SK-N-SH (cell line): ENCODE measurements around the gene ZNF25. TPM values are rescaled to one million over a fixed set of nuclear protein-coding genes. Genes with fewer than 3 reads are reported as not detected.

ENCODE experiments used
- CTCF ChIA-PET: fragments of 300-600, 350-600 bp; formaldehyde crosslinking; extraction: SDS; loops from one replicate; lab custom pipeline; 2021; lab: Yijun Ruan, JAX
- POLR2A ChIA-PET: fragments of 350-600 bp; sonication (Branson Sonifier 250); formaldehyde crosslinking; extraction: SDS; loops from one replicate; lab custom pipeline; 2020; ENCODE audit warnings: antibody characterized with exemption, inconsistent platforms; lab: Yijun Ruan, JAX
- DNase-seq: peaks from one replicate; pipeline ENCODE4 v3.0.0; 2012
- H2AFZ ChIP-seq: fragments of 200-600 bp; sonication (generic); 2 replicates; pipeline ENCODE4 v1.8.1; 2016; ENCODE audit warnings: antibody characterized with exemption, mild to moderate bottlenecking, low read depth
- H3F3A ChIP-seq: fragments of 200-600 bp; sonication (generic); replicated peaks from 2 replicates; pipeline ENCODE3; 2016; ENCODE audit warnings: antibody characterized with exemption, mild to moderate bottlenecking; ENCODE audit not compliant: insufficient read depth
- H3K27ac ChIP-seq, 2 experiments: fragments of 200-500 bp in 1 of 2; fragments of 200-600 bp in 1 of 2; sonication (Bioruptor generic) in 1 of 2; sonication (generic), shearing (Covaris generic) in 1 of 2; 2 replicates each; pipeline versions ENCODE4 v1.5.1 to v1.6.1; 2014 to 2016; ENCODE audit warnings: low read depth in 2 of 2, inconsistent platforms in 1 of 2, low read length in 1 of 2, mild to moderate bottlenecking in 1 of 2, mixed read lengths in 1 of 2
- H3K27me3 ChIP-seq: fragments of 200-600 bp; sonication (generic), shearing (Covaris generic); 2 replicates; pipeline ENCODE4 v1.6.1; 2016; ENCODE audit warnings: mixed run types; ENCODE audit not compliant: insufficient read depth
- H3K36me3 ChIP-seq, 2 experiments: fragments of 200-500 bp in 1 of 2; fragments of 200-600 bp in 1 of 2; sonication (Bioruptor generic) in 1 of 2; sonication (generic) in 1 of 2; replicated peaks in 1 of 2; 2 replicates each; pipeline versions ENCODE3 to v1.5.1; 2014 to 2016; ENCODE audit warnings: low read length in 1 of 2, mild to moderate bottlenecking in 1 of 2; ENCODE audit not compliant: insufficient read depth in 2 of 2, control insufficient read depth in 1 of 2
- H3K4me1 ChIP-seq, 2 experiments: fragments of 200-500 bp in 1 of 2; fragments of 200-600 bp in 1 of 2; sonication (Bioruptor generic) in 1 of 2; sonication (generic), shearing (Covaris generic) in 1 of 2; 2 replicates each; pipeline versions ENCODE4 v1.5.1 to v1.6.1; 2014 to 2016; ENCODE audit warnings: low read depth in 1 of 2, low read length in 1 of 2, mixed run types in 1 of 2; ENCODE audit not compliant: insufficient read depth in 2 of 2, control insufficient read depth in 1 of 2
- H3K4me2 ChIP-seq: fragments of 200-600 bp; sonication (generic), shearing (Covaris generic); 2 replicates; pipeline ENCODE4 v1.6.1; 2017; ENCODE audit warnings: mixed run types
- H3K4me3 ChIP-seq, 2 experiments: fragments of 200-500 bp in 1 of 2; fragments of 200-600 bp in 1 of 2; sonication (Bioruptor generic) in 1 of 2; sonication (generic), shearing (Covaris generic) in 1 of 2; 2 replicates each; pipeline versions ENCODE4 v1.5.1 to v1.8.1; 2014 to 2016; ENCODE audit warnings: low read depth in 2 of 2, inconsistent platforms in 1 of 2, low read length in 1 of 2, mild to moderate bottlenecking in 1 of 2, mixed read lengths in 1 of 2, moderate library complexity in 1 of 2
- H3K79me2 ChIP-seq: fragments of 200-600 bp; sonication (generic); 2 replicates; pipeline ENCODE4 v1.8.1; 2017; ENCODE audit warnings: mild to moderate bottlenecking; ENCODE audit not compliant: insufficient read depth
- H3K9ac ChIP-seq: fragments of 200-600 bp; sonication (generic); 2 replicates; pipeline ENCODE4 v1.6.1; 2017; ENCODE audit warnings: mixed run types
- H3K9me2 ChIP-seq: fragments of 200-600 bp; sonication (generic); 2 replicates; pipeline ENCODE4 v1.6.1; 2017; ENCODE audit warnings: mixed run types
- H3K9me3 ChIP-seq: fragments of 200-600 bp; sonication (generic); 2 replicates; pipeline ENCODE4 v1.6.1; 2017; ENCODE audit warnings: mixed run types, mild to moderate bottlenecking, moderate library complexity
- H4K20me1 ChIP-seq: fragments of 200-600 bp; sonication (generic); 2 replicates; pipeline ENCODE4 v1.6.1; 2017; ENCODE audit warnings: mild to moderate bottlenecking, mixed run types; ENCODE audit not compliant: insufficient read depth
- FOXM1 ChIP-seq: IDR thresholded peaks from 2 replicates; pipeline ENCODE4 v1.4.0; 2012; ENCODE audit warnings: low read depth, mild to moderate bottlenecking
- GABPA ChIP-seq: IDR thresholded peaks from 2 replicates; pipeline ENCODE4 v1.4.0; 2012; ENCODE audit warnings: low read depth, mild to moderate bottlenecking
- NFIC ChIP-seq: IDR thresholded peaks from 2 replicates; pipeline ENCODE4 v1.4.0; 2012; ENCODE audit warnings: borderline replicate concordance
- NRF1 ChIP-seq: IDR thresholded peaks from 2 replicates; pipeline ENCODE4 v1.6.1; 2012; ENCODE audit warnings: low read depth, mild to moderate bottlenecking, low read length
- PBX3 ChIP-seq: IDR thresholded peaks from 2 replicates; pipeline ENCODE4; 2012
- POLR2AphosphoS5 ChIP-seq: IDR thresholded peaks from 2 replicates; pipeline ENCODE4 v1.6.1; 2012; ENCODE audit warnings: low read depth, low read length
- RFX5 ChIP-seq: IDR thresholded peaks from 2 replicates; pipeline ENCODE4 v1.6.1; 2012; ENCODE audit warnings: mild to moderate bottlenecking, improper control_type of control experiment, low read length
- SIN3A ChIP-seq: IDR thresholded peaks from 2 replicates; pipeline ENCODE4 v1.6.1; 2012; ENCODE audit warnings: low read depth, mild to moderate bottlenecking, low read length, moderate library complexity, borderline replicate concordance
- WGBS: methylation state at CpG from one replicate; pipeline ENCODE4 v1.1.6; 2017; ENCODE audit warnings: low lambda C conversion rate; 5-methylcytosine and 5-hydroxymethylcytosine counted together
- polyA plus RNA-seq, 3 experiments: library from polyadenylated mRNA; depleted of rRNA; stranded (reverse); fragments of >200 nt; gene quantifications; 2 replicates each; pipeline ENCODE4 v1.2.3, GENCODE V29; 2012
- TF ChIP-seq, protein P1 (sequence below): IDR thresholded peaks from 2 replicates; pipeline ENCODE4 v1.4.0; 2012; ENCODE audit warnings: low read depth, borderline replicate concordance
- TF ChIP-seq, protein P2 (sequence below): IDR thresholded peaks from 2 replicates; pipeline ENCODE4 v1.4.0; 2012; ENCODE audit warnings: low read depth
- TF ChIP-seq, protein P3 (sequence below): fragments of 150-350 bp; IDR thresholded peaks from 2 replicates; pipeline ENCODE4 v1.6.1; 2016; ENCODE audit warnings: mild to moderate bottlenecking, low read depth, low read length

ZNF25 gene
- polyA plus RNA-seq, 1 of the 3 experiments (the other 2 are of a cell fraction), result 3.6 TPM

DNA sequence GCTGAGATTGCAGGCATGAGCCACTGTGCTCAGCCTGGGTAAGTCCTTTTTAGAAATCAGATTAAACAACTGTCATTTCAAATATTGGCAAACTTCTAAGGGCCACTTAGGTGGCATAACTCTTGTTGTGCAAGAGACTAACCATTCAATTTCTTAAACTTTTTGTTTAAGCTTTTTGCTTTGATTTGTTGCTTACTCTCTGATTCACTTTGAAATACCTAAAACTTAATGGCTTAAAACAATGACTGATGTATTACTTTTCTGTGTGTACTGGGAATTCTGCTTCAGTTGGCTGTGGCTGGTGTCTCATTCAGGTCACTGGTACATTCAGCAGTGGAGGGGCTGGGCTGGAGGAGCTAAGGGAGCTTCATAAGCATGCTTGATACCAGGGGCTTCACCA is 28.9 kb downstream of the ZNF25 start:
- POLR2A ChIA-PET, result no interaction called here
- Histone ChIP-seq H3K9me3 (no peaks in the 10 kb centered on the region), H4K20me1 (no peaks in the 10 kb centered on the region), H3K4me2 (no peak overlapping the region), H2AFZ (no peak overlapping the region)
- TF ChIP-seq NRF1, result no peak
- TF ChIP-seq, all 33 proteins: peak for 0
- no peaks in the 10 kb centered on the region for H3K9me2 ChIP-seq
- no peaks in the 10 kb centered on the region for H3K4me1 ChIP-seq
- H3K27me3 ChIP-seq, result no peaks in the 10 kb centered on the region
- H3K9ac ChIP-seq, result no peak overlapping the region
- no peak overlapping the region for H3K27ac ChIP-seq
- no peak for DNase-seq
- no peaks in the 10 kb centered on the region for H3F3A ChIP-seq
- peaks cover 13 to 15% of the 10 kb centered on the region in 2 experiments for H3K36me3 ChIP-seq
- no peak overlapping the region for H3K4me3 ChIP-seq
- CTCF ChIA-PET, result no interaction called here
- no peaks in the 10 kb centered on the region for H3K79me2 ChIP-seq

DNA sequence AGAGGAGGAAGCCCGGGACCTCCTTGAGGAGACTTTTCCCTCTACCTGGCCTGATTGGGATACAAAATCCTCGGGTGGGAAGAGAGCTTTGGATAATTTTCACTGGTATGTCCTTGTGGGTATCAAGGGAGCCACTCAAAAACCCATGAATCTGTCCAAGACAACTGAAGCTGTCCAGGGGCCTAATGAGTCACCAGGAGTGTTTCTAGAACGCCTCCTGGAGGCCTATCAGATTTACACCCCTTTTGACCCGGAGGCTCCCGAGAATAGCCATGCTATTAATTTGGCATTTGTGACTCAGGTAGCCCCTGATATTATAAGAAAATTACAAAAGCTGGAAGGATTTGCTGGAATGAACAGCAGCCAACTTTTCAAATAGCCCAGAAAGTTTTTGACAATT is 38.6 kb downstream of the ZNF25 start:
- H3K9ac ChIP-seq, result no peak overlapping the region
- CTCF ChIA-PET, result interaction anchor here (0.7 kb wide), 1 partner anchor 179 kb away, joined by 3 read pairs; no protein-coding TSS in a partner anchor
- no peaks in the 10 kb centered on the region for H4K20me1 ChIP-seq
- no peaks in the 10 kb centered on the region for H3K9me2 ChIP-seq
- TF ChIP-seq, protein P1, sequence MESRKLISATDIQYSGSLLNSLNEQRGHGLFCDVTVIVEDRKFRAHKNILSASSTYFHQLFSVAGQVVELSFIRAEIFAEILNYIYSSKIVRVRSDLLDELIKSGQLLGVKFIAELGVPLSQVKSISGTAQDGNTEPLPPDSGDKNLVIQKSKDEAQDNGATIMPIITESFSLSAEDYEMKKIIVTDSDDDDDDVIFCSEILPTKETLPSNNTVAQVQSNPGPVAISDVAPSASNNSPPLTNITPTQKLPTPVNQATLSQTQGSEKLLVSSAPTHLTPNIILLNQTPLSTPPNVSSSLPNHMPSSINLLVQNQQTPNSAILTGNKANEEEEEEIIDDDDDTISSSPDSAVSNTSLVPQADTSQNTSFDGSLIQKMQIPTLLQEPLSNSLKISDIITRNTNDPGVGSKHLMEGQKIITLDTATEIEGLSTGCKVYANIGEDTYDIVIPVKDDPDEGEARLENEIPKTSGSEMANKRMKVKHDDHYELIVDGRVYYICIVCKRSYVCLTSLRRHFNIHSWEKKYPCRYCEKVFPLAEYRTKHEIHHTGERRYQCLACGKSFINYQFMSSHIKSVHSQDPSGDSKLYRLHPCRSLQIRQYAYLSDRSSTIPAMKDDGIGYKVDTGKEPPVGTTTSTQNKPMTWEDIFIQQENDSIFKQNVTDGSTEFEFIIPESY, result no peak
- TF ChIP-seq, protein P2, sequence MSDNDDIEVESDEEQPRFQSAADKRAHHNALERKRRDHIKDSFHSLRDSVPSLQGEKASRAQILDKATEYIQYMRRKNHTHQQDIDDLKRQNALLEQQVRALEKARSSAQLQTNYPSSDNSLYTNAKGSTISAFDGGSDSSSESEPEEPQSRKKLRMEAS, result no peak
- TF ChIP-seq POLR2AphosphoS5, result no peak
- TF ChIP-seq PBX3, result no peak
- TF ChIP-seq RFX5, result no peak
- TF ChIP-seq SIN3A, result no peak
- TF ChIP-seq GABPA, result no peak
- TF ChIP-seq FOXM1, result no peak
- TF ChIP-seq, protein P3, sequence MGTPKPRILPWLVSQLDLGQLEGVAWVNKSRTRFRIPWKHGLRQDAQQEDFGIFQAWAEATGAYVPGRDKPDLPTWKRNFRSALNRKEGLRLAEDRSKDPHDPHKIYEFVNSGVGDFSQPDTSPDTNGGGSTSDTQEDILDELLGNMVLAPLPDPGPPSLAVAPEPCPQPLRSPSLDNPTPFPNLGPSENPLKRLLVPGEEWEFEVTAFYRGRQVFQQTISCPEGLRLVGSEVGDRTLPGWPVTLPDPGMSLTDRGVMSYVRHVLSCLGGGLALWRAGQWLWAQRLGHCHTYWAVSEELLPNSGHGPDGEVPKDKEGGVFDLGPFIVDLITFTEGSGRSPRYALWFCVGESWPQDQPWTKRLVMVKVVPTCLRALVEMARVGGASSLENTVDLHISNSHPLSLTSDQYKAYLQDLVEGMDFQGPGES, result no peak
- TF ChIP-seq NFIC, result no peak
- POLR2A ChIA-PET, result no interaction called here
- H3K4me2 ChIP-seq, result no peak overlapping the region
- no peak for DNase-seq
- no peak overlapping the region for H3K27ac ChIP-seq
- no peaks in the 10 kb centered on the region for H3F3A ChIP-seq
- no peak overlapping the region for H2AFZ ChIP-seq
- H3K36me3 ChIP-seq, result no peaks in the 10 kb centered on the region
- 44% methylated on average over 5 of the region's 5 CpGs for WGBS
- no peaks in the 10 kb centered on the region for H3K27me3 ChIP-seq
- no peaks in the 10 kb centered on the region for H3K4me1 ChIP-seq
- no peaks in the 10 kb centered on the region for H3K79me2 ChIP-seq
- no peaks in the 10 kb centered on the region for H3K9me3 ChIP-seq
- no peak overlapping the region for H3K4me3 ChIP-seq
